ENCODE data around the gene CDH23.

DNA sequence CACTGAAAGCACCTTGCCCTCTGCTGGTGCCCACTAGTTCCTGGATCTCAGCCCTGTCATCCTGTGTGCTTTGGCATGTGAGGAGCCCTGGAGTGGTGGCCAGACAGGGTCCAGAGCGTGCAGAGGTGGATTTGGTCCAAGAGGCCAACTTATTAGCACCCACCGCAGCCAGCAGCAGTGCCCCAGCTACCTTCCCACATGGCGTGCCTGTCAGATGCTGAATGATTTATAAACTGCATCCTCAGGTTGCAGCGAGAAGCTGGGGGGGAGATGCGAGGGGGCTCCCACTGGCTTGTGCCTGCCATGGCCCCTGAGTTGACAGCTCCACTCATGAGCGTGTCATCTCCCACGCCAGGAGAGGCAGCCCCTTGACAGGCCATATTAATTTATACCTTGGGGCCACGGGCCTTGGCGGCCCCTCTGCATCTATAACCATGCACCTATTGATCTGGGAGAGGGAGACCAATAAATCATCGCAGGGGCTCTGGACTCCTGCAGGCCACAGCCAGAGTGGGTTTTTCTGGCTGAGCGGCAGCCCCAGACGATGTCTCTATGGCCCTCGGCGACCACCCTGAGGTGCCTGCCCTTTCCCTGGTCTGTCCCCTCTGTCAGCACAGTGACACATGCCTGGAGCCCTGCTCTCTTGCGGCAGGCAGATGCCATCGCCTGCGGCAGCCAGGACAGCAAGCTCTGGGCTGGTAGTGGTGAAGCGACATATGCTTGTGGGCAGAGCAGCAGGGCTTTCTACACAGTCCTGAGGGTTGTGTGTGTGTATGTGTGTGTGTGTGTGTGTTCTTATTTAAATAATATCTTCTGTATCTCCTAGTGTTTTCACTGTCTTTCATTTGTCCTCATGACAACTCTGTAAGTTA, 120.8 kb downstream of the CDH23 start:
- TF ChIP-seq, protein P1, sequence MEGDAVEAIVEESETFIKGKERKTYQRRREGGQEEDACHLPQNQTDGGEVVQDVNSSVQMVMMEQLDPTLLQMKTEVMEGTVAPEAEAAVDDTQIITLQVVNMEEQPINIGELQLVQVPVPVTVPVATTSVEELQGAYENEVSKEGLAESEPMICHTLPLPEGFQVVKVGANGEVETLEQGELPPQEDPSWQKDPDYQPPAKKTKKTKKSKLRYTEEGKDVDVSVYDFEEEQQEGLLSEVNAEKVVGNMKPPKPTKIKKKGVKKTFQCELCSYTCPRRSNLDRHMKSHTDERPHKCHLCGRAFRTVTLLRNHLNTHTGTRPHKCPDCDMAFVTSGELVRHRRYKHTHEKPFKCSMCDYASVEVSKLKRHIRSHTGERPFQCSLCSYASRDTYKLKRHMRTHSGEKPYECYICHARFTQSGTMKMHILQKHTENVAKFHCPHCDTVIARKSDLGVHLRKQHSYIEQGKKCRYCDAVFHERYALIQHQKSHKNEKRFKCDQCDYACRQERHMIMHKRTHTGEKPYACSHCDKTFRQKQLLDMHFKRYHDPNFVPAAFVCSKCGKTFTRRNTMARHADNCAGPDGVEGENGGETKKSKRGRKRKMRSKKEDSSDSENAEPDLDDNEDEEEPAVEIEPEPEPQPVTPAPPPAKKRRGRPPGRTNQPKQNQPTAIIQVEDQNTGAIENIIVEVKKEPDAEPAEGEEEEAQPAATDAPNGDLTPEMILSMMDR (IDR thresholded peaks at IDR 0.05; ENCODE audit: low read length): no peak
- no peak for TF ChIP-seq EZH2phosphoT487 (IDR thresholded peaks at IDR 0.05; ENCODE audit: low read length)

Measured in MM.1S (cell line).